ENCODE results near the gene SYT8.

Gene SYT8

GRCh38 chr11:1869427-1870325 lies 34.9 kb downstream of the SYT8 start:
- CTCF ChIA-PET: interaction anchor here (0.5 to 2.1 kb wide), 6 partner anchors 12 to 557 kb away, joined by 3 to 7 read pairs (median 3); partner anchors contain the start of gene SYT8
- H3K4me3 ChIP-seq (ENCODE audit: low read depth, low read length): no peak overlapping the region
- POLR2A ChIA-PET: no interaction called here

GRCh38 chr11:1870326-1870696 lies 35.5 kb downstream of the SYT8 start:
- Histone ChIP-seq H3K27ac (ENCODE audit: extremely low read depth, low read depth, low read length) (no peak overlapping the region), H3K4me3 (ENCODE audit: low read depth, low read length) (no peak overlapping the region), H3K4me1 (ENCODE audit: control insufficient read depth, insufficient read depth, low read length) (no peaks in the 10 kb centered on the region), H3K9me3 (ENCODE audit: control insufficient read depth, insufficient read depth, low read depth, low read length) (no peaks in the 10 kb centered on the region), H3K36me3 (ENCODE audit: control insufficient read depth in 2 of 2, insufficient read depth in 1 of 2, low read length in 2 of 2) (no peaks in the 10 kb centered on the region)
- no peak for TF ChIP-seq ZNF280C (tag by site-specific recombination; IDR thresholded peaks at IDR 0.05)
- no peak for TF ChIP-seq KLF17 (tag by site-specific recombination; IDR thresholded peaks at IDR 0.05)
- TF ChIP-seq GFI1B (tag by site-specific recombination; IDR thresholded peaks at IDR 0.05): no peak
- TF ChIP-seq ZNF239 (tag by site-specific recombination; IDR thresholded peaks at IDR 0.05): no peak
- no peak for TF ChIP-seq MEIS1 (CRISPR knock-in tag; IDR thresholded peaks at IDR 0.05; ENCODE audit: borderline replicate concordance)
- TF ChIP-seq TSHZ1 (tag by site-specific recombination; IDR thresholded peaks at IDR 0.05; ENCODE audit: borderline replicate concordance): no peak
- no peak for TF ChIP-seq IKZF3 (tag by site-specific recombination; IDR thresholded peaks at IDR 0.05)
- no peak for TF ChIP-seq ZNF529 (tag by site-specific recombination; IDR thresholded peaks at IDR 0.05; ENCODE audit: insufficient replicate concordance)
- TF ChIP-seq HIC1 (tag by site-specific recombination; IDR thresholded peaks at IDR 0.05): no peak
- TF ChIP-seq ZNF169 (tag by site-specific recombination; IDR thresholded peaks at IDR 0.05): no peak
- ChIA-PET CTCF (interaction anchor here (0.5 to 2.1 kb wide), 6 partner anchors 36 to 556 kb away, joined by 3 to 7 read pairs (median 3); partner anchors contain the start of gene SYT8), POLR2A (no interaction called here)

More at GRCh38 chr11:1869427-1870325, 34.9 kb downstream of the SYT8 start:
- no peaks in the 10 kb centered on the region for H3K4me1 ChIP-seq (ENCODE audit: control insufficient read depth, insufficient read depth, low read length)
- no peak overlapping the region for H3K27ac ChIP-seq (ENCODE audit: extremely low read depth, low read depth, low read length)
- no peak for TF ChIP-seq ZBTB8A (tag by site-specific recombination; IDR thresholded peaks at IDR 0.05)
- 0 out of 2 replicates have a peak, but pooled peaks have one; percentile 19 for TF ChIP-seq KLF8 (tag by site-specific recombination; IDR thresholded peaks at IDR 0.05)
- peak; percentile 85 for TF ChIP-seq ZNF10 (tag by site-specific recombination; IDR thresholded peaks at IDR 0.05)
- TF ChIP-seq ZNF624 (tag by site-specific recombination; IDR thresholded peaks at IDR 0.05): no peak
- no peak for TF ChIP-seq ZNF629 (tag by site-specific recombination; IDR thresholded peaks at IDR 0.05)
- H3K9me3 ChIP-seq (ENCODE audit: control insufficient read depth, insufficient read depth, low read depth, low read length): no peaks in the 10 kb centered on the region
- no peaks in the 10 kb centered on the region for H3K36me3 ChIP-seq (ENCODE audit: control insufficient read depth in 2 of 2, insufficient read depth in 1 of 2, low read length in 2 of 2)

Data from HEK293 (cell line).